ENCODE measurements around the gene MEGF9.

The MEGF9 gene

GRCh38 chr9:120608421-120608820 lies 105.8 kb downstream of the MEGF9 start:
- Histone ChIP-seq H3K9me3 (ENCODE audit: control insufficient read depth, insufficient read depth, low read length) (no peaks in the 10 kb centered on the region), H3K4me3 (ENCODE audit: low read length) (no peak overlapping the region), H3K27me3 (ENCODE audit: control insufficient read depth, insufficient read depth, low read length) (no peaks in the 10 kb centered on the region), H3K36me3 (ENCODE audit: control insufficient read depth, insufficient read depth, low read length) (no peaks in the 10 kb centered on the region), H3K4me1 (ENCODE audit: control insufficient read depth, insufficient read depth, low read length) (no peaks in the 10 kb centered on the region), H3K27ac (ENCODE audit: low read length) (no peak overlapping the region)
- no peak for DNase-seq (ENCODE audit: low read depth, low spot score)

GRCh38 chr9:120603591-120603990 lies 110.7 kb downstream of the MEGF9 start:
- no peak overlapping the region for H3K4me3 ChIP-seq (ENCODE audit: low read length)
- H3K27ac ChIP-seq (ENCODE audit: low read length), result no peak overlapping the region
- H3K4me1 ChIP-seq (ENCODE audit: control insufficient read depth, insufficient read depth, low read length), result no peaks in the 10 kb centered on the region
- H3K36me3 ChIP-seq (ENCODE audit: control insufficient read depth, insufficient read depth, low read length), result no peaks in the 10 kb centered on the region
- DNase-seq (ENCODE audit: low read depth, low spot score), result no peak
- no peaks in the 10 kb centered on the region for H3K9me3 ChIP-seq (ENCODE audit: control insufficient read depth, insufficient read depth, low read length)
- H3K27me3 ChIP-seq (ENCODE audit: control insufficient read depth, insufficient read depth, low read length), result no peaks in the 10 kb centered on the region
- no CpG with 5 or more reads among the region's 1 CpG for WGBS (ENCODE audit: insufficient coverage, insufficient read length)

GRCh38 chr9:120603010-120603409 lies 111.3 kb downstream of the MEGF9 start:
- no peak overlapping the region for H3K4me3 ChIP-seq (ENCODE audit: low read length)
- H3K27ac ChIP-seq (ENCODE audit: low read length), result no peak overlapping the region
- no peaks in the 10 kb centered on the region for H3K36me3 ChIP-seq (ENCODE audit: control insufficient read depth, insufficient read depth, low read length)
- no CpG with 5 or more reads among the region's 1 CpG for WGBS (ENCODE audit: insufficient coverage, insufficient read length)
- H3K4me1 ChIP-seq (ENCODE audit: control insufficient read depth, insufficient read depth, low read length), result no peaks in the 10 kb centered on the region
- no peaks in the 10 kb centered on the region for H3K9me3 ChIP-seq (ENCODE audit: control insufficient read depth, insufficient read depth, low read length)
- DNase-seq (ENCODE audit: low read depth, low spot score), result no peak
- no peaks in the 10 kb centered on the region for H3K27me3 ChIP-seq (ENCODE audit: control insufficient read depth, insufficient read depth, low read length)

- DNase-seq (ENCODE audit: low read depth, low spot score), result no peak
Measured at GRCh38 chr9:120593955-120594277, 120.4 kb downstream of the MEGF9 start.

GRCh38 chr9:120593250-120593954 lies 120.9 kb downstream of the MEGF9 start:
- Histone ChIP-seq H3K27ac (ENCODE audit: low read length) (no peak overlapping the region), H3K36me3 (ENCODE audit: control insufficient read depth, insufficient read depth, low read length) (no peaks in the 10 kb centered on the region), H3K9me3 (ENCODE audit: control insufficient read depth, insufficient read depth, low read length) (no peaks in the 10 kb centered on the region), H3K4me3 (ENCODE audit: low read length) (no peak overlapping the region), H3K27me3 (ENCODE audit: control insufficient read depth, insufficient read depth, low read length) (no peaks in the 10 kb centered on the region), H3K4me1 (ENCODE audit: control insufficient read depth, insufficient read depth, low read length) (no peaks in the 10 kb centered on the region)
- no peak for DNase-seq (ENCODE audit: low read depth, low spot score)
- no CpG with 5 or more reads among the region's 5 CpGs for WGBS (ENCODE audit: insufficient coverage, insufficient read length)

More at GRCh38 chr9:120593955-120594277, 120.4 kb downstream of the MEGF9 start:
- Histone ChIP-seq H3K27me3 (ENCODE audit: control insufficient read depth, insufficient read depth, low read length) (no peaks in the 10 kb centered on the region), H3K27ac (ENCODE audit: low read length) (no peak overlapping the region), H3K36me3 (ENCODE audit: control insufficient read depth, insufficient read depth, low read length) (no peaks in the 10 kb centered on the region), H3K4me1 (ENCODE audit: control insufficient read depth, insufficient read depth, low read length) (no peaks in the 10 kb centered on the region), H3K9me3 (ENCODE audit: control insufficient read depth, insufficient read depth, low read length) (no peaks in the 10 kb centered on the region), H3K4me3 (ENCODE audit: low read length) (no peak overlapping the region)
- WGBS (ENCODE audit: insufficient coverage, insufficient read length), result no CpG with 5 or more reads among the region's 2 CpGs

- no peak for DNase-seq (ENCODE audit: low read depth, low spot score)
- Histone ChIP-seq H3K36me3 (ENCODE audit: control insufficient read depth, insufficient read depth, low read length) (no peaks in the 10 kb centered on the region), H3K27me3 (ENCODE audit: control insufficient read depth, insufficient read depth, low read length) (no peaks in the 10 kb centered on the region), H3K9me3 (ENCODE audit: control insufficient read depth, insufficient read depth, low read length) (no peaks in the 10 kb centered on the region), H3K4me3 (ENCODE audit: low read length) (no peak overlapping the region), H3K27ac (ENCODE audit: low read length) (no peak overlapping the region), H3K4me1 (ENCODE audit: control insufficient read depth, insufficient read depth, low read length) (no peaks in the 10 kb centered on the region)
- WGBS (ENCODE audit: insufficient coverage, insufficient read length), result no CpG with 5 or more reads among the region's 8 CpGs
Measured at GRCh38 chr9:120592210-120592609, 122.1 kb downstream of the MEGF9 start.

- Histone ChIP-seq H3K36me3 (ENCODE audit: control insufficient read depth, insufficient read depth, low read length) (no peaks in the 10 kb centered on the region), H3K4me3 (ENCODE audit: low read length) (no peak overlapping the region), H3K9me3 (ENCODE audit: control insufficient read depth, insufficient read depth, low read length) (no peaks in the 10 kb centered on the region), H3K27me3 (ENCODE audit: control insufficient read depth, insufficient read depth, low read length) (no peaks in the 10 kb centered on the region), H3K4me1 (ENCODE audit: control insufficient read depth, insufficient read depth, low read length) (no peaks in the 10 kb centered on the region), H3K27ac (ENCODE audit: low read length) (no peak overlapping the region)
- no peak for DNase-seq (ENCODE audit: low read depth, low spot score)
- no CpG with 5 or more reads among the region's 1 CpG for WGBS (ENCODE audit: insufficient coverage, insufficient read length)
Measured at GRCh38 chr9:120587328-120587727, 126.9 kb downstream of the MEGF9 start.

- no CpG with 5 or more reads among the region's 3 CpGs for WGBS (ENCODE audit: insufficient coverage, insufficient read length)
- no peaks in the 10 kb centered on the region for H3K9me3 ChIP-seq (ENCODE audit: control insufficient read depth, insufficient read depth, low read length)
- DNase-seq (ENCODE audit: low read depth, low spot score), result no peak
- H3K4me1 ChIP-seq (ENCODE audit: control insufficient read depth, insufficient read depth, low read length), result no peaks in the 10 kb centered on the region
- no peak overlapping the region for H3K4me3 ChIP-seq (ENCODE audit: low read length)
- no peaks in the 10 kb centered on the region for H3K36me3 ChIP-seq (ENCODE audit: control insufficient read depth, insufficient read depth, low read length)
- H3K27ac ChIP-seq (ENCODE audit: low read length), result no peak overlapping the region
- no peaks in the 10 kb centered on the region for H3K27me3 ChIP-seq (ENCODE audit: control insufficient read depth, insufficient read depth, low read length)
Measured at GRCh38 chr9:120583958-120584369, 130.3 kb downstream of the MEGF9 start.

- WGBS (ENCODE audit: insufficient coverage, insufficient read length), result no CpG with 5 or more reads among the region's 33 CpGs
- peak; percentile 89 for DNase-seq (ENCODE audit: low read depth, low spot score)
- no peaks in the 10 kb centered on the region for H3K4me1 ChIP-seq (ENCODE audit: control insufficient read depth, insufficient read depth, low read length)
- H3K27ac ChIP-seq (ENCODE audit: low read length), result no peak within 1 kb of the TSS
- peak within 1 kb of the TSS; percentile 90 for H3K4me3 ChIP-seq (ENCODE audit: low read length)
- no peaks in the 10 kb centered on the region for H3K36me3 ChIP-seq (ENCODE audit: control insufficient read depth, insufficient read depth, low read length)
- no peaks in the 10 kb centered on the region for H3K27me3 ChIP-seq (ENCODE audit: control insufficient read depth, insufficient read depth, low read length)
- no peaks in the 10 kb centered on the region for H3K9me3 ChIP-seq (ENCODE audit: control insufficient read depth, insufficient read depth, low read length)
Measured at GRCh38 chr9:120580051-120580896, 134.0 kb downstream of the MEGF9 start, which contains the start of gene CDK5RAP2. Gene CDK5RAP2 (minus strand): TSS chr9:120580167. CDS start chr9:120579978, 189 bp downstream.

GRCh38 chr9:120579139-120580050 lies 134.9 kb downstream of the MEGF9 start:
- no peaks in the 10 kb centered on the region for H3K9me3 ChIP-seq (ENCODE audit: control insufficient read depth, insufficient read depth, low read length)
- H3K27ac ChIP-seq (ENCODE audit: low read length), result no peak overlapping the region
- no CpG with 5 or more reads among the region's 31 CpGs for WGBS (ENCODE audit: insufficient coverage, insufficient read length)
- H3K4me1 ChIP-seq (ENCODE audit: control insufficient read depth, insufficient read depth, low read length), result no peaks in the 10 kb centered on the region
- peak overlapping the region; percentile 90 for H3K4me3 ChIP-seq (ENCODE audit: low read length)
- DNase-seq (ENCODE audit: low read depth, low spot score), result no peak
- H3K27me3 ChIP-seq (ENCODE audit: control insufficient read depth, insufficient read depth, low read length), result no peaks in the 10 kb centered on the region
- H3K36me3 ChIP-seq (ENCODE audit: control insufficient read depth, insufficient read depth, low read length), result no peaks in the 10 kb centered on the region
